Stimulated activated CD8-positive, alpha-beta memory T cell treated with anti-CD3 and anti-CD28 coated beads, Interleukin-7, amount 100 ng/mL, for 24 hours (primary cell): Measurements from ENCODE around the gene ELOVL7.
"Not testable (repeated sequence)": the region's sequence is repeated elsewhere in the genome, so short reads cannot be mapped to it uniquely, and the experiment has no call there.

ENCODE experiments used
- DNase-seq: peaks from one replicate; pipeline ENCODE4 v3.0.0-alpha.2; 2020; ENCODE audit warnings: low read depth

Gene ELOVL7

GRCh38 chr5:60843936-60844905 lies at the start of gene ELOVL7:
ELOVL7 (minus strand) TSS chr5:60844269; CDS start chr5:60787397, 56,872 bp downstream.
- DNase-seq: no peak

- DNase-seq: no peak
These were observed 49.5 kb upstream of the ELOVL7 start for GRCh38 chr5:60893521-60893920.

GRCh38 chr5:60891667-60892066 lies 47.6 kb upstream of the ELOVL7 start:
- no peak for DNase-seq

DNA sequence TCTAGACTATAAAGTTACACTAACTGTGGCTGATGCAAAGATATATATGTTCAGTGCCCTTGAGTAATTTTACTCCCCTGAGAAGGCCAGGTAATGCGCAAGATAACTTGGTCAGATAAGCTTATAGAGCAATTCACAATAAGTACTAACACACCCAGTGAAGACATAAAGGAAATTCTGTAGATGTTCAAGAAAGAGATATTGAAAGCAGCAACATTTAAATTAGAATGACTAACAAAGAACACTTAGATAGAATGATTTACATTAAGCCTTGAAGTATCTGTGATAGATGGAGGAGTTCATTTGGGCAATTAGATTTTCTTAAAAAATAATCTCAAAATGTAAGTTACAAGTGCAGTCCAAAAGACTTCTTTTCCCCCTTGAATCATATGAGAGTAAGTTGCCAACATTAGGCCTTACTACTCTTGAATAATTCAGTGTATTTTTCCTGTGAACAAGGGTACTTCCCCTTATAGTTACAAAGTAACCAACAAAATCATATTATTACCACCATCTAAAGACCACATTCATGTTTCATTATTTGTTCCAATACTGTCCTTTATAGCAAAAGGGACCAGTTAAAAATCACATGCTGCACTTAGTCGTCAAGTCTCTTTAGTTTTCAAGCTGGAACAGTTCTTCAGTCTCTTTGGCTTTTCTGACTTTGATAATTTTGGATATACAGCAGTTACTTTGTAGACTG lies 44.4 kb upstream of the ELOVL7 start:
- no peak for DNase-seq

GRCh38 chr5:60887746-60888145 lies 43.7 kb upstream of the ELOVL7 start:
- no peak for DNase-seq

DNA sequence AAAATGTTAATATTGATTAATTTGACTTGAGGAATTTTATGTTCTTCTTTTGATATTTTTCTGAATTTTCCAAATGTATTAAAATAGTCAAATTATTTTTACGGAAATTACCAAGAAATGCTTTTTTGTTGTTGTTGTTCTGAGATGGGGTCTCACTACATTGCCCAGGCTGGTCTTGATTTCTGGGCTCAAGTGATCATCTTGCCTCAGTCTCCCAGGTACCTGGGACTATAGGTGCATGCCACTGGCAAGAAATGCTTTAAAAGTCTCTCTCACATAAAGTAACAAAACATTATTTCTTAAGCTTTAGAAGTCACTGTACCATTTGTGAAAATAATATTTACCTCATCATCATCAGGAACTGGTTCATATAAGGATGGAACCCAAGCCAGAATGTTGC lies 43.0 kb upstream of the ELOVL7 start:
- no peak for DNase-seq

DNA sequence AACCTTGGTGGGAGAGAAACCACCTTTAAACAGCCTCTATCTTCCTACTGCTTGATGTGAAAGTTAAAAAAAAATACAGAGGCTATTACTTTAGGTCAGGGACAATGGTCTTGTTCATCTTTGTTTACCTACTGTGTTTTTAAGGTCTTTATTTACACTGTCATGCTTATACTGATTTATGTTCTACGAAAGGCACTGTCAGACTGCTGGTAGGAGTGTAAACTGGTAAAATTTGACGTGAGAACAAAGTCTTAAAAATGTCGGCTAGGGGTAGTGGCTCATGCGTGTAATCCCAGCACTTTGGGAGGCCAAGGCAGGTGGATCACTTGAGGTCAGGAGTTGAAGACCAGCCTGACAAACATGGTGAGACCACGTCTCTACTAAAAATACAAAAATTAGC lies 42.1 kb upstream of the ELOVL7 start:
- no peak for DNase-seq

DNA sequence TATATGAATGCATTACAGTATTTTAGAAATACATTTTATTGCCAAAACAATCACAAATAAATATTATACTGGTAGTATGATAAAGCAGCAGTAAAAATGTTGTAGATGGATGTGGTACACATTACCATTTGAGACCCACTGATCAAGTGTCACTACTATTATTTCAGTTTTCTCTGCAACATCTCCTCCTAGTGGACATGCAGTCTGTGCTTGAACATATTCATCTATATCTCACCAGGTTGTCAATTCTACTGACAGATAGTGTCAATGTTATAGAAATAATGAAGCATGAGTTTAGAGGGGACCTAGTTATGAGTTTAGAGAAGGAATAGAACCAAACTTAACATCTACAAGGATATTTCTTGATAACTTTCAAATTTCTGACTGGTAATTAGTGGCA lies 39.2 kb upstream of the ELOVL7 start:
- DNase-seq: no peak

DNA sequence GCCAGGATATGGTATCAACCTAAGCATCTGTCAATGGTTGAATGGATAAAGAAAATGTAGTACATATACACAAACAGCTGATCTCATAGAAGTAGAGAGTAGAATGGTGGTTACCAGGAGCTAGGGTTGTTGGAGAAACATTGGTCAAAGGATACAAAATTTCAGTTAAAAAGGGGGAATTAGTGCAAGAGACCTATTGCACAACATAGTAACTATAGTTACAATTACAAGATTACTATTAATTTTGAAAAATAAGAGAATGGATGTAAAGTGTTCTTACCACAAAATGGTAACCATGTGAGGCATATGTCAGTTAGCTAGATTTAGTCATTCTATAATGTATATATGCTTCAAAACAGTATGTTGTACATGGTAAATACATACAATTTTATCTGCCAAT lies 28.8 kb upstream of the ELOVL7 start:
- no peak for DNase-seq

- DNase-seq: no peak
These were observed 26.8 kb upstream of the ELOVL7 start for GRCh38 chr5:60870857-60871256.

DNA sequence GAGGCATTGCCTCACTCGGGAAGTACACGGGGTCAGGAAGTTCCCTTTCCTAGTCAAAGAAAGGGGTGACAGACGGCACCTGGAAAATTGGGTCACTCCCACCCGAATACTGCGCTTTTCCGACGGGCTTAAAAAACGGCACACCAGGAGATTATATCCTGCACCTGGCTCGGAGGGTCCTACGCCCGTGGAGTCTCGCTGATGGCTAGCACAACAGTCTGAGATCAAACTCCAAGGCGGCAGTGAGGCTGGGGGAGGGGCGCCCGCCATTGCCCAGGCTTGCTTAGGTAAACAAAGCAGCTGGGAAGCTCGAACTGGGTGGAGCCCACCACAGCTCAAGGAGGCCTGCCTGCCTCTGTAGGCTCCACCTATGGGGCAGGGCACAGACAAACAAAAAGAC lies 16.5 kb upstream of the ELOVL7 start:
- DNase-seq: not testable (repeated sequence)

GRCh38 chr5:60856066-60856465 lies 12.0 kb upstream of the ELOVL7 start:
- DNase-seq: no peak

GRCh38 chr5:60852940-60853339 lies 8.9 kb upstream of the ELOVL7 start:
- DNase-seq: no peak

DNA sequence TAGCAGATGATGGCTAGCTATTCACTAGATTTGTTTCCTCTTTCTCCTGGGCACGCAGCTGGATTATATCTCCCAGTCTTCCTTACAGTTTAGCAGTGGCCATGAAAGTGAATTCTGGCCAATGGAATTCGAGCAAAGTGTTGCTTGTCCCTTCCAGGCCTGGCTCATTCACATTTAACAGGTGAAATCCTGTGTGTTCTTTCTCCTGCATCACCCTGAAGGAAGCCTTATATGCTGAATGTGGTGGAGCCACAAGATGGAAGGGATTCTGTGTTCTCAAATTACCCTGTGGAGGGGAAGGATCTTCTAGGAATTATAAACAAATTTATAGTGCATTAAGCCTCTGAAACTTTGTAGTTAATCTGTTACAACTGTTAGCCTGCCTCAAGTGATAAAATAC lies 8.2 kb upstream of the ELOVL7 start:
- DNase-seq: no peak

DNA sequence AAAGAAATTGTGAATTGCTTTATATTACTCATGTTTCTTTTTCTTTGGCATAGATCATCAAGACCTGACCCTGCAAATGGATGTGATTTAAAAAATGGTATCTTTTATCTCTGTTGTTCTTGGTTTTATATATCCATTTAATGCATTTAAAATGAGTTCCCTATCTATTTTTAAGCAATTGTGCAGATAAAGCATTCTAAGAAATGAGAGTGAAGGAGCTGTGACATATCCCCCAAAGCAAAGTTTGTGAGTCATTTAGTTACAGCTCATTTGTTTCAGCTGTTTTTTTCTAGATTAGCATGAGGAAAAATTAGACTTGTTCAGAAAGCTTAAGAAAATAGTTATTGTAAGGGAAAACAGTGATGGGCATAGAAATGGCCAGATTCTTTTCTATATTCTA lies 7.6 kb upstream of the ELOVL7 start:
- no peak for DNase-seq

GRCh38 chr5:60846298-60846697 lies 2.2 kb upstream of the ELOVL7 start:
- DNase-seq: no peak

GRCh38 chr5:60843386-60843935 lies 608 bp downstream of the ELOVL7 start:
- no peak for DNase-seq

GRCh38 chr5:60842871-60843385 lies 1.1 kb downstream of the ELOVL7 start:
- no peak for DNase-seq

- DNase-seq: no peak
These were observed 2.7 kb downstream of the ELOVL7 start for GRCh38 chr5:60841361-60841760.

DNA sequence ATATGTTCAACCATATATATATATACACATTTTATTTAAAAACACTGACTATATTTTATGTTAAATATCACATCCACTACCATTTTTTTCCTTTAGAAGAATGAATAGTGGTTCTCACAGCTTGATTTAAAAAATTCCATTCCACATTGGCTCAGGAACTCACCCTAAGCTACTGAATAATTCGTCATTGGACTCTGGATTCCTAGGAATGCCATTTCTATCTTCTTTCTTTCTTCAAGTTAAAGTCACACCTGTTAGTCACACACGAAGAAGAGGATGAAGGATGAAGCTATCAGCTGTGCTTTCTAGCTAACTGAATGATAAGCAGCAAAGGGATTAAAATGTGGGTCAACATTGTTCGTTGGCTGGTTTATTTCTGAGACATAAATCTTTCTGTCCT lies 7.9 kb downstream of the ELOVL7 start:
- no peak for DNase-seq

- DNase-seq: no peak
These were observed 8.5 kb downstream of the ELOVL7 start for GRCh38 chr5:60835554-60835953.

DNA sequence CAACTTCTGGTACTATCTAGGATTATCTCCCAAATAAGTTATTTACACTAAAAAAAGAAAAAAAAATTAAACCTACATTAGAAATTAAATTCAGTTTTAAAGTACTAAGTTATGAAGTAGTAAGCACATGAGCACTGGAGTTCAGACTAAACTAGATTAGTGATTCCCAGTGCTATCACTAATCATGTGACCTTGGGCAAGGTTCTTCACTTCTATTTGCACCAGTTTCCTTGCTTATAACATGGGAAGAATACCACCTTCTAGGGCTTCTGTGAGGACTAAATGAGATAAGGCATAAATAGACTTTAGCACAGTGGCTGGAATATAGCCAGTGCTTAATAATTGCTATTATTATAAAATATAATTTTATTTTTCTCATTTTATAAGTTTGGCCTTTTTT lies 10.5 kb downstream of the ELOVL7 start:
- DNase-seq: no peak
